Loucy (cell line): ENCODE results near the gene CELSR3.

Experiments
- CTCF ChIP-seq: fragments of 200-600 bp; sonication (generic); conservative IDR thresholded peaks from 2 replicates; pipeline ENCODE4 v1.5.1; 2014; ENCODE audit warnings: mild to moderate bottlenecking, antibody characterized with exemption, low read length
- EZH2phosphoT487 ChIP-seq: fragments of 200-600 bp; IDR thresholded peaks from 2 replicates; pipeline ENCODE4 v1.6.1; 2018; ENCODE audit warnings: antibody characterized with exemption, mild to moderate bottlenecking, moderate library complexity, borderline replicate concordance

GRCh38 chr3:48621461-48621869, 41.2 kb downstream of the CELSR3 start, which contains the start of gene TMEM89:
- TF ChIP-seq CTCF (no peak), EZH2phosphoT487 (no peak)
